Mononuclear cell (primary cell): Measurements from ENCODE around the gene NEXN. TPM values are rescaled to one million over a fixed set of nuclear protein-coding genes. Genes with fewer than 3 reads are reported as not detected.

Experiments used
- H3K27me3 ChIP-seq: 2 replicates; pipeline ENCODE4 v1.6.0; 2011; ENCODE audit warnings: low read length, control low read depth; ENCODE audit not compliant: insufficient read depth
- H3K4me1 ChIP-seq: 2 replicates; pipeline ENCODE4 v1.5.1; 2011; ENCODE audit warnings: mild to moderate bottlenecking, low read length, control low read depth; ENCODE audit not compliant: insufficient read depth
- H3K4me3 ChIP-seq: 2 replicates; pipeline ENCODE4 v1.5.1; 2011; ENCODE audit warnings: mild to moderate bottlenecking, low read length, moderate library complexity
- H3K9me3 ChIP-seq: 2 replicates; pipeline ENCODE4 v1.5.1; 2011; ENCODE audit warnings: low read depth, mild to moderate bottlenecking, control low read depth, low read length
- total RNA-seq: library from RNA; depleted of rRNA; stranded (reverse); fragments of >200 nt; gene quantifications from one replicate; pipeline ENCODE4 v1.2.3, GENCODE V29; 2012

The NEXN gene
- total RNA-seq, 1 donor, result 1.4 TPM

DNA sequence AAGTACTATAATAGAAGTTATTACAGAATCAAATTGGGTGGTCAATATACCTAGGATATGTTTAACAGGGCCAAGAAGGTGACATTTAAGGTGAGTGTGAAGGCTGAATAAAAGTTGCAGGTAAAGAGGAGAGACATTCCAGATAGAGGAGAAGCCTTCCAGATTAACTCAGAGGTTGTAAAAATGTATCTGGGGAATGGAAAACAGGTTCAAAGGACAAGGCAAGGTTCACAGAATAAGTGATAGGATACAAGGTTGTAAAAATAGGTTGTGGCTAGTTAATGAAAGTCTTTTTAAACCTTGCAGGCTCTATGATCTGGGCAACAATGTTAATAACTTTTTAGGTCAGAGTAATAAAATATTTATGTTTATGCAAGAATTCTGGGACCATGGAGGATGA, 50.2 kb downstream of the NEXN start:
- H3K9me3 ChIP-seq, result no peaks in the 10 kb centered on the region
- H3K4me1 ChIP-seq, result no peaks in the 10 kb centered on the region
- no peaks in the 10 kb centered on the region for H3K27me3 ChIP-seq
- no peak overlapping the region for H3K4me3 ChIP-seq

DNA sequence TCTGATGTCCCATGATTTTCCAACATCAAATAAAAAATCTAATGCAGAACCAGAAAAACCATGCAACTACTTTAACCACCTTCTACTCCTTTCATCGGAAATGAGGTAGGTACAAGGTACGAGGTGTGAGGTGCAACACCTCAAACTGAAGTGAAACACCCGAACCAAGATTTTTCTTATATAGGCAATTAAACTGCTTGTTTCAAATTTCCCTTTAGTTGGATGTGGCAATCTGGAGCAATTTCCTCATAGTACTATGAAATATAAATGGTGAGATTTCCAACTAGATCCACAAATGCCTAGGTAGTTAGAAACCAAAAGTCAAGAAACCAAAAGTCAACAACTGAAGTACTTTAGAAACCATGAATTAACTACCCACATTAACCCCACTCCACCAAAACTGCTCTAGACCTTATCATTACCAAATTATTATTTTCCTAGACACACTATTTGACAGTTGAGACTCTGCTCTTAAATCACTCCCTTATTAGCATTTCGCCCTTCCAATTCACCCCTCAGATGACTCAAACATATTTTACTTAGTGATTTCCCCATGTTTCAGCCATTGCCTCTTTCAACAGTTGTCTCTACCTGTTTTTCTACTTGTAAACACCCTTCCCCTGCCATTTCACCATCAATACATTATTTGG, 52.6 kb downstream of the NEXN start:
- no peaks in the 10 kb centered on the region for H3K27me3 ChIP-seq
- no peaks in the 10 kb centered on the region for H3K4me1 ChIP-seq
- no peaks in the 10 kb centered on the region for H3K9me3 ChIP-seq
- no peak overlapping the region for H3K4me3 ChIP-seq

- H3K4me3 ChIP-seq, result no peak overlapping the region
- no peaks in the 10 kb centered on the region for H3K27me3 ChIP-seq
- H3K4me1 ChIP-seq, result no peaks in the 10 kb centered on the region
- no peaks in the 10 kb centered on the region for H3K9me3 ChIP-seq
Measured at GRCh38 chr1:77942400-77943140, 54.1 kb downstream of the NEXN start.

GRCh38 chr1:77945345-77945744, 56.9 kb downstream of the NEXN start:
- peaks cover 4% of the 10 kb centered on the region for H3K4me1 ChIP-seq
- no peaks in the 10 kb centered on the region for H3K27me3 ChIP-seq
- H3K9me3 ChIP-seq, result no peaks in the 10 kb centered on the region
- H3K4me3 ChIP-seq, result no peak overlapping the region

- no peaks in the 10 kb centered on the region for H3K9me3 ChIP-seq
- H3K4me3 ChIP-seq, result no peak overlapping the region
- H3K4me1 ChIP-seq, result peaks cover 16% of the 10 kb centered on the region
- no peaks in the 10 kb centered on the region for H3K27me3 ChIP-seq
Measured at GRCh38 chr1:77948841-77949424, 60.5 kb downstream of the NEXN start.

DNA sequence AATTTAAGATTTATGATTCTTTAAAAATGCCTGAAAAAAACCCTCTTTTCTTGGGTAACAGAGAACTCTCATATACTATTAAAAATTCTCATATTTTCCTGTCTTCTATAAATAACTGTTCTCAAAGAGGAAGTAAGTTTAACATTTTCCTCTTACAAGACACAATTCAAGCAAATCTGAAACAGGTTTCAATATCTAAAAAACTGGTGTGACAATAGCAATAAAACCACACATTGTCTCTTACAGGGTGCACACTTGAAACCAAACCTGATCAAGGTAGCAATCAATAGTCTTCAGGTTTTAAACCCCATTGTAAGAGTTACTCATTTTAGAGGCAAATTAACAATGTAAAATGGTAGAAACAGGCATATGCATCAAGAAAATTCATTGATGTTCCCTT, 62.4 kb downstream of the NEXN start:
- Histone ChIP-seq H3K4me3 (no peak overlapping the region), H3K9me3 (no peaks in the 10 kb centered on the region), H3K27me3 (no peaks in the 10 kb centered on the region), H3K4me1 (peaks cover 16% of the 10 kb centered on the region)

DNA sequence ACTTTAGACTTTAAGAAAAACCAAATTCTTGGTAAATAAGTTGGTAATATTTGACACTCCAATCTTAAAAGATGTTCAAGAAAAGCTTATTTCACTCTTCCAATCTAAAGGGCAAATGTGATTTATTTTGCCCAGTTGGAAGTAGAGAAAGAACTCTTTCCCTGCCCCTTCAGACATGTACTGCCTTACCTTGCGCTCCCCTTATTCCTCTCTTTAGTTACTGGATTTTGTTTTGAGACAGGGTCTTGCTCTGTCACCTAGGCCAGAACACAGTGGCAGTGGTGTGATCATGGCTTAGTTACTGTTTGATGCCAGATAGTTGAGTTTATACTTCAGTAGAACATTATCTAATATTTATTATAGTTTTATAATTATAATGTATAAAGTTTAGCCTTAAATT, 62.9 kb downstream of the NEXN start:
- Histone ChIP-seq H3K4me3 (no peak overlapping the region), H3K4me1 (peaks cover 16% of the 10 kb centered on the region), H3K27me3 (no peaks in the 10 kb centered on the region), H3K9me3 (no peaks in the 10 kb centered on the region)

- H3K9me3 ChIP-seq, result no peaks in the 10 kb centered on the region
- H3K4me1 ChIP-seq, result peaks cover 16% of the 10 kb centered on the region
- no peak overlapping the region for H3K4me3 ChIP-seq
- no peaks in the 10 kb centered on the region for H3K27me3 ChIP-seq
Measured at GRCh38 chr1:77953907-77954306, 65.5 kb downstream of the NEXN start.

DNA sequence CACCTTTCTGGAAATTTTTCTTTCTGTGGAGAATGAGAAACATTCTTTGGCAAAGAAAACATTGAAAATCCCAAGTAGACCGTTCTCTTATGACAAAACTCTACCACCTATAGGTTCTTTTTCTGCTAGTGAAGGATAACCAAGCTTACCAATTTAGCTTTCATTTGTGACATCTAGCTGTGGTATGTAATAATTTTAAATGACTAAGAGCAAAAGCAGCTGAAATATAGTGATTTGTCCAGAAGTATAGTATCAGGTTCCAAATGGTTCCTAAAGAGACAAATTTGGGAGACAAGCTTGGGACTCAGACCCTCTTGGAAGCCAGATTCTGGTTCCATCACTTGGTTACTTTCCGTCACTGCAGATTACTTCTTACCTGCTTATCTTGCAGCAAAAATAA, 66.1 kb downstream of the NEXN start:
- Histone ChIP-seq H3K9me3 (no peaks in the 10 kb centered on the region), H3K27me3 (no peaks in the 10 kb centered on the region), H3K4me1 (peaks cover 16% of the 10 kb centered on the region), H3K4me3 (no peak overlapping the region)

GRCh38 chr1:77955709-77956108, 67.3 kb downstream of the NEXN start:
- no peaks in the 10 kb centered on the region for H3K9me3 ChIP-seq
- peaks cover 12% of the 10 kb centered on the region for H3K4me1 ChIP-seq
- H3K4me3 ChIP-seq, result no peak overlapping the region
- no peaks in the 10 kb centered on the region for H3K27me3 ChIP-seq

DNA sequence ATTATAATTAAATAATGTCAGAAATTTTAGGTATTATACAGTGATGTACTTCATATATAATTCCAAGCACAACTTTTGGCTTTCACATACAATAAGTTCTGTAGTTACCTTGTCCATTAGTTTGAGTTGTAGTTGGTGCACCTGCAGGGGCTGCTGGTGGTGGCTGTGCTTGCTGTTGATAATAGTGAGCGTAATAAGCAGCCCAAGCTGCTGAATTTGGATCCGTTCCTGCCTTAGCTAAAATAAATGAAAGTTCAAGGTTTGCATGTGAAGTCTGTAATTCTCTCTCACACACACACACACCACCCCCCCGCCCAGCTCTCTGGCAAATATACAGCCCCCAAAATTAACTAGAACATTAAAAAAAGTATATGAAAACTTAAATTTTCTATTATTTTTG, 68.0 kb downstream of the NEXN start:
- H3K4me3 ChIP-seq, result no peak overlapping the region
- H3K4me1 ChIP-seq, result peaks cover 6% of the 10 kb centered on the region
- H3K27me3 ChIP-seq, result no peaks in the 10 kb centered on the region
- H3K9me3 ChIP-seq, result no peaks in the 10 kb centered on the region

GRCh38 chr1:77958391-77958790, 70.0 kb downstream of the NEXN start:
- Histone ChIP-seq H3K4me3 (no peak overlapping the region), H3K4me1 (no peaks in the 10 kb centered on the region), H3K9me3 (no peaks in the 10 kb centered on the region), H3K27me3 (no peaks in the 10 kb centered on the region)

DNA sequence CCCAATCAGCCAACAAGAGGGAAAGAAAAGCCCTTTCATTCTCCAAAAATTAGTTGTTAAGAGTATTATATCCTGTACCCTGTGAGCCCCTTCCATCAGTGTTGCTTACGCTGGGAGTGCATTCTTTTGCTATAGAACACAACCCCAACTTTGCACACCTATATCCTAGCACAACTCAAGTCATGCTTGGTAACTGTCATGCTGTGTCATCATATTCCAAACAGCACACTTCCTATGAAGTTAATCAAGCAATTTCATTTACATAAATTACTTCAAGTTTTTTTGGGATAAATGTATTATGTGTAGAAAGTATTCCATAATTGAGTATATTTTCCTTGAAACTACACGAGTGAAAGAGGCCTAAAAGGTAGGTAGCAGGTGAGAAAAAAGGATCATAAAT, 70.4 kb downstream of the NEXN start:
- Histone ChIP-seq H3K4me3 (no peak overlapping the region), H3K27me3 (no peaks in the 10 kb centered on the region), H3K9me3 (no peaks in the 10 kb centered on the region), H3K4me1 (no peaks in the 10 kb centered on the region)

- Histone ChIP-seq H3K9me3 (no peaks in the 10 kb centered on the region), H3K4me1 (no peaks in the 10 kb centered on the region), H3K27me3 (no peaks in the 10 kb centered on the region), H3K4me3 (no peak overlapping the region)
Measured at GRCh38 chr1:77961392-77961791, 73.0 kb downstream of the NEXN start.

GRCh38 chr1:77966291-77966690, 77.9 kb downstream of the NEXN start:
- Histone ChIP-seq H3K4me1 (peaks cover 9% of the 10 kb centered on the region), H3K9me3 (no peaks in the 10 kb centered on the region), H3K4me3 (no peak overlapping the region), H3K27me3 (no peaks in the 10 kb centered on the region)

DNA sequence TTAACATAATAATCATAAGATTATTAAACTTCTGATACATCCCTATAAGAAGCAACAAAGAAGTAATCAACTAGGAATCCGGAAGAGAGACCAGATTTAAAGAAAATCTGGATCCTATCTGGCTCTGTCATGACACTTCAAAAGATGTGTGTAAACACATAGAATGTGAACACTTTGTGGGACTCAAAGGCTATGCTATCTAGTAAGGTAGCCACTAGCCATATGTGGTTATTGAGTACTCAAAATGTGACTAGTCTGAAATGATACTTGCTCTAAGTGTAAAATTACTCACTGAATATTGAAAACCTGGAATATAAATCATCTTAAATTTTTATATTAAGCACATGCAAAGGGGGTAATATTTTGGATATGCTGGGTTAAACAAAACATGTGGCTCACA, 81.8 kb downstream of the NEXN start:
- H3K4me3 ChIP-seq, result no peak overlapping the region
- no peaks in the 10 kb centered on the region for H3K9me3 ChIP-seq
- H3K27me3 ChIP-seq, result no peaks in the 10 kb centered on the region
- peaks cover 28% of the 10 kb centered on the region for H3K4me1 ChIP-seq
